22Rv1 (cell line): ENCODE measurements around the gene MYH9.

Experiments
- H3K27ac ChIP-seq: fragments of 450-650 bp; 2 replicates; pipeline ENCODE4 v1.5.1; 2017
- ZFX ChIP-seq: fragments of 450-650 bp; IDR thresholded peaks from 2 replicates; pipeline ENCODE4 v1.6.1; 2017; ENCODE audit warnings: antibody characterized with exemption, borderline replicate concordance
- TF ChIP-seq, protein P1 (sequence below): fragments of 450-650 bp; IDR thresholded peaks from 2 replicates; pipeline ENCODE4 v1.5.1; 2017; ENCODE audit warnings: mild to moderate bottlenecking

Gene MYH9

DNA sequence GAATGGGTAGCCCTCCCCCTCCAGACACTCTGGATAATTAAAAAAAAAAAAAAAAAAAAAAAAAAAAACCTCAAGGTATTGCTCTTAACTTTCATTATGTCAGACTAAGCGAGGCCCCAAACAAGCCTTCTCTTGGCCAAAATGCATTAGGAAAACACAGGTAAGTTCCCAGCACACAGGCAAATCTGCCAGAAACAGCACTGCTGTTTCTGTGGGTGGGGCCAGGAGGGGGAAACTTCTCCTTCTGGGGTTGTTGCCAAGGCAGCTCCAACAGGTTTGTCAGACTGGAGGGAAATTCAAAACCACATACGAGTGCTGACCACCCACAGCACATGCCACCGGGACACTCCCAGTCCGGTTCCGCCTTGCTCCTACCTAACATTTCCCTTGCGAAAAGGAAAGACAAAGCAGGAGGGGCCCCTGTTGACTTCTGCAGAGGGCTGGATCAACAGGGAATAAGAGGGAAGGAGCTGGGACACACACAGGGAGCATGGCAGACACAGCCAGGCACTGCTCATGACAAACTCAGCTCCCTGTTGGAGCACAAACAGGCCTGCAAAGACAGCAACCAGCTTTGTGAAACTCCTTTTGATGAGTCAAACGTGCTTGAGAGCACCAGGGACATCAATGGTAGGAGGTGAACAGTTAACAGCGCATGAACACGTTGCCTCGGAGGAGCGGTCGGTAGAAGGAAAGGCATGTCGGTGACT is 55.0 kb downstream of the MYH9 start:
- TF ChIP-seq, protein P1, sequence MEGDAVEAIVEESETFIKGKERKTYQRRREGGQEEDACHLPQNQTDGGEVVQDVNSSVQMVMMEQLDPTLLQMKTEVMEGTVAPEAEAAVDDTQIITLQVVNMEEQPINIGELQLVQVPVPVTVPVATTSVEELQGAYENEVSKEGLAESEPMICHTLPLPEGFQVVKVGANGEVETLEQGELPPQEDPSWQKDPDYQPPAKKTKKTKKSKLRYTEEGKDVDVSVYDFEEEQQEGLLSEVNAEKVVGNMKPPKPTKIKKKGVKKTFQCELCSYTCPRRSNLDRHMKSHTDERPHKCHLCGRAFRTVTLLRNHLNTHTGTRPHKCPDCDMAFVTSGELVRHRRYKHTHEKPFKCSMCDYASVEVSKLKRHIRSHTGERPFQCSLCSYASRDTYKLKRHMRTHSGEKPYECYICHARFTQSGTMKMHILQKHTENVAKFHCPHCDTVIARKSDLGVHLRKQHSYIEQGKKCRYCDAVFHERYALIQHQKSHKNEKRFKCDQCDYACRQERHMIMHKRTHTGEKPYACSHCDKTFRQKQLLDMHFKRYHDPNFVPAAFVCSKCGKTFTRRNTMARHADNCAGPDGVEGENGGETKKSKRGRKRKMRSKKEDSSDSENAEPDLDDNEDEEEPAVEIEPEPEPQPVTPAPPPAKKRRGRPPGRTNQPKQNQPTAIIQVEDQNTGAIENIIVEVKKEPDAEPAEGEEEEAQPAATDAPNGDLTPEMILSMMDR: no peak
- H3K27ac ChIP-seq: peak overlapping the region; percentile 70

DNA sequence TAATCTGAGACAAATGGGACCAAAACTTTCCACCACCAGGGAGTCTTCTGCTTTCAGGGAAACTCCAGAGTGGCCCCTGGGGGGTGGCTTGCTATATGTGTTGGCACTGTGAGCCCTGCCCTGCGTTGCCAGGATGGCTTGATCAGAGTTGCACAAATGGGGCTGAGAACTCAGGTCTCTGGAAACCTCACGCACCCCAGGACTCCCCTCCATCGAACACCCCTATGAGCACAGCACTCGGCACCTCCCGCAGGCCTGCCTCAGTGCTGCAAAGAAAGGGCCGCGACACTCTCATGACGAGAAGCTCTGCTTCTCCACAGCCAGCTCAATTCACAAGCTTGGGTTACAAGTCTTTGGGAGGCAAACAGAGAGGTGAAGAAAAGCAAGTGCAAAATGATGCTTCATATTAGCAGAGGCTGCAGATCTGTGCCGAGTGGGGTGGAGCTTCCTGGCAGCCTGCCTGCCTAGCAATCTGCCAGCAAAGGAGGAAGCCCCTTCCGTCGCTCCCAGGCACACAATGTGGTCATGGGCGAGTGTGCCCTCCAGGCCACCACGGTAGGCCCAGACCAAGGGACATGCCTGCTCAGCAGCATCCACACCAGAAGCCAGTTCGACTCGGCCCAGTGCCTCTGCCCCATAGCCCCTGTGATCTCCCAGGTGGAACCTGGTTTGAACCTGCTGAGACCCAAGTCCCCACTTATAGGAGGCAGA is 55.7 kb downstream of the MYH9 start:
- H3K27ac ChIP-seq: peak overlapping the region; percentile 70
- TF ChIP-seq, protein P1: no peak
- no peak for TF ChIP-seq ZFX

DNA sequence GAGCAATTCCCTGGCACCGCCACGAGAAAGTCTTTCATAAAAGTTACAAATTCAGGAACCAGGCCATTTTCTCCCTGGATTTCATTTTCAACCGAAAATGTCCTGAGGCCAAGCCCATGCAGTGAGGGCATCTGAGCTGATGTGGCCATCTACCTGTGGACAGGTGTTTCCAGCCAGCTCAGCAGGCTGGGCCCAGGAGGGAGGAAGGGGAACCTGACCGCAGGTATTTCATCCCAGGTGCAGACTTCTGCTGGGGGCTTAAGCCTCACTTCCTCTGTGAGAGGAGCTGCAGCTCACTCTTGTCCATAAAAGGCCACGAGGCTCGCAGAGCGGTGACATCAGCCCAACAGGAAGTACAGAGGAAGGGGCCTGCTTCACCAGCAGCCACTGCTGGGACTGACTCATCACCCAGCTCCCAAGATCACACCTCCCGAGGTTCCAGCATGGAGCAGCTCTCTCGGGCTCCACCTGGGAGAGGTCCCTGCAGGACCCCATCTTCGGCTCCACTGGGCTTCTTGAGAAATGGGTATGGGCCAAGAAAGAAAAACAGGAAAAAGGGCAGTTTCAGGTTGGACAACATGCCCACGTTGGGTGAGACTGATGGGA is 56.4 kb downstream of the MYH9 start:
- H3K27ac ChIP-seq: peak overlapping the region; percentile 70

DNA sequence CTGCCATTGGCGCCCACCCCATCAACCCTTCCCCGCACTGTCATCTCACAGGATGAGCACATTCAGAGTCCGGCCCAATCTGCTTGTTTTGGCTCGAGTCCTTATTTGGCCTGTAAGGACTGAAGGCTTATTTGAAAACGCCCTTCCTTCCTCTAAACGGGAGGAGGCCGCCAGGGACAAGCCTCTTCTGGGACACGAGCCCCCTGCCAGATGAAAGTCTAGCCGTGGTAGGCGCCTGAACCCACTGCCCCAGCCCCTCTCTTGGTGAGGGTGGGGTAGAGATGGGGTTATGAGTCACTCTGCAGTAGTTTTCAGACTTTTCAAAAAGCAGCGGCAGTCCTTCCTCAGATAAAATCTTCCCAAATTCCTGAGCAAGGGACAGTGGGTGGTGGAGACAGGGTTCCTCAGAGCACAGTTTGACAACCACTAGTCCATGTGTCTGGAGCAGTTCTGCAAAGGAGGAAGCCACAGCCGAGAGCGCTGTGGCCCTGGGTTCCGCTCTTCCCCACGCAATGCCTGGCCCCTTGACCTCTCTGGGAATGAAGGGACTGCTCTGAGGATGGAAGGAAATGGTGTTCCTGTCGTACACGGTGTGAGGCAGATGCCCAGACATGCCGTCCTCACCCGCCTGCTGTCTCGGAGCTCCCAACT is 57.0 kb downstream of the MYH9 start:
- no peak for TF ChIP-seq ZFX
- TF ChIP-seq, protein P1: no peak
- peak overlapping the region; percentile 70 for H3K27ac ChIP-seq

More for the DNA sequence above, 56.4 kb downstream of the MYH9 start:
- no peak for TF ChIP-seq ZFX
- TF ChIP-seq, protein P1: no peak

DNA sequence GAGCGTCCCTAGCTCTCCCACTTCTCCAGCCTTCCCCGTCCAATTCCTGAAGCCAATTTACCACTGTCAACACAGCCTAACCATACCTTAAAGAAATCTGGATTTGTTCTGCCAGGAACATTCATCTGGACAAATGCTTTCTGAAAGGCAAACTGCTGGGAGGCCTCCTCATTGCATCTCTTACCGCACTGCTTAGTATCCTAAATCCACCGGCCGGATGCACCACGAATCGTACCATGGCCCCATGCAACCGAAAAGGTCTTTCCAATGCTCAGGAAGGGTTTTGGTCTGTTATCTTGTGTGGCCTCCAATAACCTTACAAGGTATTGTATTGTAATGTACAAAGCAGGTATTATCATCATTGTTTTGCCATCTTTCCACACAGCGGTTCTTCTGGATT is 57.6 kb downstream of the MYH9 start:
- H3K27ac ChIP-seq: peak overlapping the region; percentile 70
- no peak for TF ChIP-seq ZFX
- TF ChIP-seq, protein P1: no peak

DNA sequence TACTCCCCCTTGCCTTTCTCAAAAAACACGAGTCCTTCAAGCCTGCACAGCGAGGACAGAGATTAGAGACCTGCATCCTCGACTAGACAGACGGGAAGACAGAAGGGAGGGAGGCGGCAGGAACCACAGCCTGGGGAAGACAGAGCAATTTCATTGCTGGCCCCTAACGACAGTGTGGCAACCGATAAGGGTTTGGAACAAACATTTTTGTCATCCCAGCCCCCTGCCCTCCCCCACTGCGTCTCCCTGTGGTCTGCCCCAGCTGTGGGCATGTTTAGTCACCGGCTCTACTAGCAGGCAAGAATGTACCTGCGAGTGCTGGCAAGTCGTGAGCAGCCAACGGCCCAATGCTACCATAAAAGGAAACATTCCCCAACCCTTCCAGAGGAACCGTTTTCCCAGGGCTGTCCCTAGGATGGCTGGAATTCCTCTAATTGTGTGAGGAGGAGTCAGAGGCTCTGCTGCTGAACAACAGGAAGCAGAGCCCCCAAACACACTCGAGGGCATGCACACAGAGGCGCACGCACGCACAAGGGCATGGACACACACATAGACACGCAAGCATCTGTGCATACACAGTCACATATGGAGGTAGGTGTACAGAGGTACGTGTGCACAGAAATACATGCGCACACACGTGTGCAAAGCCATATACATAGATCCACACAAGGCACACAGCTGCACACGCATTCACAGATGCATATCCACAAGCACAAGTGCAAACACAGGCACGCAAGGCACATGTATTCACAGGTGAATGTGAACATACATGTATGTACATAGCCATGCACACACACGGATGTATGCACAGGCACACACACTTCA is 58.3 kb downstream of the MYH9 start:
- TF ChIP-seq, protein P1: no peak
- TF ChIP-seq ZFX: no peak
- peak overlapping the region; percentile 70 for H3K27ac ChIP-seq
